SH-SY5Y (cell line): Measurements from ENCODE around the gene STX2.

Experiments used
- GATA2 ChIP-seq: IDR thresholded peaks from 2 replicates; pipeline ENCODE4 v1.6.1; 2011; ENCODE audit warnings: mild to moderate bottlenecking, low read depth, low read length
- GATA3 ChIP-seq: IDR thresholded peaks from 2 replicates; pipeline ENCODE4 v1.6.1; 2011; ENCODE audit warnings: low read depth, mild to moderate bottlenecking, low read length, moderate library complexity

Gene STX2

GRCh38 chr12:130796985-130797686, 41.9 kb downstream of the STX2 start:
- TF ChIP-seq GATA3: no peak
- no peak for TF ChIP-seq GATA2

- TF ChIP-seq GATA3: no peak
Measured at GRCh38 chr12:130795906-130796305, 43.1 kb downstream of the STX2 start.

GRCh38 chr12:130793554-130793849, 45.5 kb downstream of the STX2 start:
- TF ChIP-seq GATA2 (no peak), GATA3 (no peak)

- TF ChIP-seq GATA3 (no peak), GATA2 (no peak)
Measured at GRCh38 chr12:130792821-130793553, 46.1 kb downstream of the STX2 start.

- no peak for TF ChIP-seq GATA2
- no peak for TF ChIP-seq GATA3
Measured at GRCh38 chr12:130791629-130792028, 47.4 kb downstream of the STX2 start.

GRCh38 chr12:130788515-130788914, 50.5 kb downstream of the STX2 start:
- no peak for TF ChIP-seq GATA3
- no peak for TF ChIP-seq GATA2

GRCh38 chr12:130787445-130788410, 51.3 kb downstream of the STX2 start:
- no peak for TF ChIP-seq GATA3
- no peak for TF ChIP-seq GATA2

- TF ChIP-seq GATA3 (no peak), GATA2 (no peak)
Measured at GRCh38 chr12:130787041-130787440, 52.0 kb downstream of the STX2 start.

GRCh38 chr12:130783110-130783715, 55.8 kb downstream of the STX2 start:
- peak; percentile 48; the same call in 1 of the 2 replicates for TF ChIP-seq GATA2
- no peak for TF ChIP-seq GATA3

GRCh38 chr12:130780880-130781575, 58.0 kb downstream of the STX2 start:
- TF ChIP-seq GATA2: no peak
- no peak for TF ChIP-seq GATA3

GRCh38 chr12:130780325-130780724, 58.7 kb downstream of the STX2 start:
- TF ChIP-seq GATA3 (no peak), GATA2 (no peak)

- no peak for TF ChIP-seq GATA2
- TF ChIP-seq GATA3: no peak
Measured at GRCh38 chr12:130778776-130779175, 60.3 kb downstream of the STX2 start.

GRCh38 chr12:130776857-130777339, 62.2 kb downstream of the STX2 start:
- TF ChIP-seq GATA2: no peak
- TF ChIP-seq GATA3: no peak
